Muscle of back (tissue), 11 donors: Measurements from ENCODE around the gene PRR12. TPM values are rescaled to one million over a fixed set of nuclear protein-coding genes. Genes with fewer than 3 reads are reported as not detected.

Source experiments
- DNase-seq, 3 donors: peaks; one replicate each; pipeline versions ENCODE4 v3.0.0 to v3.0.0-alpha.2; 2013
- polyA plus RNA-seq, 10 donors: library from polyadenylated mRNA; unstranded; fragments of 120-200 nt; gene quantifications; one replicate each; pipeline ENCODE4 v1.2.1, GENCODE V29; 2013; ENCODE audit not compliant: insufficient read length in 10 of 10

PRR12 gene
- polyA plus RNA-seq, 10 donors = 12.2 to 20.5 (median 16.1) TPM

GRCh38 chr19:49559928-49560327 is 31.1 kb upstream of the PRR12 start:
- no peak for DNase-seq

GRCh38 chr19:49560358-49560900 is 30.6 kb upstream of the PRR12 start:
- DNase-seq = peak in 1 of 3 donors; percentile 59

DNA sequence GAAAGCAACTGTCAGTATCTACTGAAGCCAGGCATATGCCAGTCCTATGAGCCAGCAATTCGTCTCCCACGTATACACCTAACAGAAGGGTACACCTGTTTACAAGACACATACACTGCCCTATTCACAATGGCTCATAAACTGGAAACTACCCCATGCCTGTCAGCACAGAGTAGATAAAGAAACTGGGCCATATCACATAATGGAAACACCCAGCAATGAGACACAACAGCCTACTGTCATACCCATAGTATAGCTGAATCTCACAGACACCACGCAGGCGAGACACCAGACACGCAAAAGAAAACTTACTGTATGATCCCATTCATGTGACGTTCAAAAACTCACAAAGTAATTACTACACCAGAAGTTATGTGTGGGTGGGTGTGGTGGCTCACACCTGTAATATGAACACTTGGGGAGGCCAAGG is 26.4 kb upstream of the PRR12 start:
- no peak for DNase-seq

GRCh38 chr19:49565261-49565660 is 25.7 kb upstream of the PRR12 start:
- DNase-seq = peak in 1 of 3 donors; percentile 64

- no peak for DNase-seq
Observed at GRCh38 chr19:49566302-49566701, 24.7 kb upstream of the PRR12 start.

DNA sequence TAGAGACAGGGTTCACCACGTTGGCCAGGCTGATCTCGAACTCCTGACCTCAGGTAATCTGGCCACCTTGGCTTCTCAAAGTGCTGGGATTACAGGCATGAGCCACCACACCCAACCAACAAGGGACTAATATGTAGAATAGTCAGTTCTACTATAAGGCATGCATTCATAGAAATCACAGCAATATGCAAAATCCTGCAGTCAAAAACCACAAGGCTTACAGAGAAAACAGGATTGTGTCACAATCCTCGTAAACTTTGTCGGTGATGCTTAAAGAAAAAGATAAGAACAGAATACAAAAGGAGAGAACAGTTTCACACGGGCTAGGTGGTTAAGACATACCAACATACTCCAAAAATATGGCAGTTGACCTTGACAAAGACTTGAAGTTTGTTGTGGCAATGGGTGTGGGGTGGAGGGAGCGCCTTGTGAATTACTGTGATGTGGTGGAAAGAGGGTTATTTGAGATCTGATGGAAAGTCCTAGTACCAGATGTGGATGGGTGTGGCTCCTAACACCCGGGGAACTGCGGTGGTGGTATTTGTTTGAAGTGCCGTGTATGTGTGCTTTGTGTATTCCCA is 23.0 kb upstream of the PRR12 start:
- DNase-seq = no peak

DNA sequence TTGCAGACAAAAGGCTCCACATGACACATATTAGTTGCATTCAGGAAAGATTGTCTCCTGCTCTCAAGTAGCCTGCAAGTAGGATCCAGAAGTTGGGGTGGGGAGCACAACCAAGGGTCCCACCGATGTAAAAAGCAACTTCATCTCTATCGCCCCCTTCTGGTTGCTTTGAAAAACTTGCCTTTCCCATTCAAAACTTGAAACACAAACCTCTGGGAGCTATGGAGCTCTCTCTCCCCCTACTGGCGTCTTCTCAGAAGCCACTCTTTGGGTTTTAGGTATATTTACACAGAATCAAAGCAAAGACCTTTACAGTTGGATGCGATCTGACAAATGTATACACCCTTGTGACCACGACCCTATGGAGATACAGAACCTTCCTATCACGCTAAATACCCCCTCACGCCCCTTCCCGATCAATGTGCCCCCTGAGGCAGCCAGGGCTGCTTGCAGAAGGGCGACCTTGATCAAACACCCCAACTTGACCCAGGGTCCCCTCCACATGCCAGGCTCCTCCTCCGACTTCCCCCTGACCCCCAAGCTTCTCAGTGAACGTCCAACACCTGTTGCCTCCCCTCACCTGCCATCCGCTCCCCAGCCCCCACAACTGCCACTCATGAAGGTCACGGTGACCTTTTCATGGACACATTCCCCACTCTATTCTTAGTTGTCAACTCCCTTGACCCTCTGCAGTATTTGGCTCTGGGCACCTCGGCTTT is 20.7 kb upstream of the PRR12 start:
- peak; percentile 81 to 90 (median 83) for DNase-seq

GRCh38 chr19:49570997-49571676 is 19.8 kb upstream of the PRR12 start:
- DNase-seq = no peak

DNA sequence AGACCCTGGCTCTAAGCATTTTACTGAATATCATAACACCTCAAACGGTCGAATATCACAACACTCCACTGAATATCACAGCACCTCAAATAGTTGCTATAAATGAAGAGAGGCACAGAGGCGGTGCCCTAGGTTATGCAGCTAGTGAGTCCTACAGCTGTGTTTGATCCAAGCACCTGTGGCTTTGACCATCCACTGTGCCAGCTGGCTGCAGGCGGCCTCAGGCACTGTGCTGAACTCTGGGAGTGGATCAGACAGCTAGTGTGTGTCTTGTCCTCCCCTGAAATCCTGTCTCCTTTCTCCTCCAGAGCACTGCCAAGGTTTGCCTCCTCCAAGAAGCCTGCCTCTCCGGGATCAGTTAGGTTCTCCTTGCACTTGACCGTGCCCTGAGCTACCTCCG is 18.0 kb upstream of the PRR12 start:
- DNase-seq = no peak

DNA sequence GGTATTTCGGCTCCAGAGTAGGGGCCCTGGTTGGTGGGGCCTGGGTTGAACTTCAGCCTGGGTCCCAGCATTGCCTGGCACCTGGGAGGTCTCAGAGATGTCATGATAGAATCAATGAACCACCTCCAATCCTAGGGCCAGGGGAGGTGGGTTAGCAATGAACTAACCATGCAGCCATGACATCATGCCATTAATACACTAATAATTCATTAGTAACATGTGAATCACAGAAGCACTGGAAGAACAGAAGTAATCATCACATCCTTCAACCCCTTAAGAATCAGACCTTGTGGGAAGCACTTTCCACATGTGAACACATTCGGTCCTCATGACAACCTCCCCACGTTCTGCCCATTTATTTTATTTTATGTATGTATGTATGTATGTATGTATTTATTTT is 17.6 kb upstream of the PRR12 start:
- no peak for DNase-seq

DNA sequence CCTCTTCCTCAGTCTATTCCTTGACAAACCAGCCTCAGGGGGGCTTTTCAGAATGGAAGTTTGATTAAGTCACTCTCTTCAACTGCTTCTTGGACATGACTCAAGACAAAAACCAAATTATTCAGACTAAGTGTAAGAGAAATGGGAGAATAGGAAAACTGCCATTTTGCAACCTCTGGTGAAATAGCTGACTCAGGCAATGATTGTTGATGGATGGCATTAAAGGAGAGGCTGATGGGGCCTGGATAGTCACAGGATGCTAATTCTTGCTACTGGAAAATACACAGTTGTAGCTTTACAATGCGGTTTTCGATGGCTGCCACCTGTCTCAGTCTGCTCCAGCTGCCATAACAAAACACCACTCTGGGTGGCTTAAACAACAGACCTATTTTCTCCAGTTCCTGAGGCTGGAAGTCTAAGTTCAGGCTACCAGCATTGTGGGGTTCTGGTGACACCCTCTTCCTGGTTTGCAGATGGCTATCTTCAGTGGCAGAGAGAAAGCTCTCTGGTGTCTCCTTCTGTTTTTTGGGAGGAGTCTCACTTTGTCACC is 16.7 kb upstream of the PRR12 start:
- DNase-seq = no peak

DNA sequence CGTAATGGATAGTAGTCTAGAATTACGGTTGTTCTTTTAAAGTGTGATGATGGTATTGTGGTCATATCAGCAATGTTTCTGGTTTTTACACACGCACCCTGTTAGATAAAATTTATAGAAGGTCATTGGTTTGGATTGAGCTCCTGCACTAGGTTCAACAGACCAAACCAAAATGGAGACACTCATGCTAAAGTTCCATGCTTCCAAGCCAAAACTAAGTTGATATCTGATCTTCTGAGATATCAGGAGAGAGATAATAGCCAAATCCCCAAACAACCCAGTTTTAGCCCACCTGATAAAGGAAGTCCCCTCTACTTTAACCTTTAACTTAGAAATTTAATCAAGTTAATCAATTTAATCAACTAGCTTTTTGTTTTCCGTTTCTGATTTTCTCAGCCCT is 11.8 kb upstream of the PRR12 start:
- no peak for DNase-seq

- DNase-seq = no peak
Observed at GRCh38 chr19:49579947-49580263, 11.1 kb upstream of the PRR12 start.

DNA sequence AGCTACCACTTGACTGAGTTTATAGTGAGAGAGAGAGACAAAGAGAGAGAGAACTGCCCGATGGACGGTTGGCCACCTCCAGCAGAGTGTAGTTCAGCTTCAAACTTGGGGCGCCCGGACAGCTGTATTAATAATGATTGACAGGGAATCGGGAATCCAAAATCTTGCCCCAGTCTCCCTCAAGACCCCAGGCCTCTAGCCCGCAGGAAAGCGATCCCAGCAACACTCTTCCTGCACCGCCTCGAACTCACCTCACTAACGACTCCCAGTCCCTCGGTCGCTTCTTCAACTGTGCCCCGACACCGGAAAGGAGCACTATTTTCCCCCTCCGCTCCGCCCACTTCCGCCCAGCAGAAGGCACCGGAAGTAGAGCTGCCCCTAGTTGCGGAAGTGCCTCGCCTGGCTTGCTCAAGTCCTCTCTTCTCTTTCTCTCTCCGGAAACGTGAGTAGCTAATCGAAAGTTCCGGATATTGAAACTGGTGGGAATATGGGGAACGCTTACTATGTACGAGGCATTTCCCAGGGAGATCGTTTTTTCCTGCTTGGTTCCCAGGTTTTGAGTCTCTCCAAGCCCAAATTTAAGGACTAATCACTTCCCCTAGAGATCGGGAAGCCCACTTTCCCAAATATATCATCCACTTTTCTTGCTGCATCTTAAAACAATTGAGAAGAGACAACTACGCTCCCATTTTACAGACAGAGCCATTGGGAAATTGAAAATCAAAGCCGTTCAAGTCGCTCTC is 10.5 kb upstream of the PRR12 start, which contains the start of gene NOSIP:
Gene NOSIP (minus strand): TSS at position 293 of the 743 bp plus-strand sequence. CDS start 19,865 bp downstream, outside the sequence.
- DNase-seq = peak; percentile 97 to 98 (median 97)

DNA sequence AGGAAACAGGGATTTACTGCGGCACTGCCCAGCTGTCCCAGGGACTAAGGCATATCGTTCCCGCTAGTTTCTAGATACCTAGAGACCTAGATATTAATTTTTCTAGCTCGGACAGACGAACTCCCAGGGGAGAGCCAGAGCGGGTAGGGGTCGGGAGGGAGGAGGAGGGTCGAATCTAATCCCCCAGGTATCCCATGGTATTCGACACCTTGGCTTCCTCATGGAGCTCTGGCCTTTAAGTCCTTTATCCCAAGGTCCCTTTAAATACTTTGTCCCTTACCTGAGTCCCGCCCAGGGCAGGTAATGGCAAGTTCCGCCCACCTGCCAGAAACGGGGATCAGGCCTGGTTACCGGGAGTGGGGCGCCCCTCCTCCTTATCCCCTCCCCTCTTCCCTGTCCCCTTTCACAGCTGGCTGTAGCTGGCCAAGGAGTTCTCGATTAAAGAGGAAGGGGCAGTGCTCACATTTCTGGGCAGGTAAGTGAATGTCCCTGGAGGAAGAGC is 9.9 kb upstream of the PRR12 start, which contains the start of gene PRRG2:
Gene PRRG2 (plus strand): TSS at position 310 of the 502 bp plus-strand sequence. CDS start 1,904 bp downstream, outside the sequence.
- DNase-seq = no peak

DNA sequence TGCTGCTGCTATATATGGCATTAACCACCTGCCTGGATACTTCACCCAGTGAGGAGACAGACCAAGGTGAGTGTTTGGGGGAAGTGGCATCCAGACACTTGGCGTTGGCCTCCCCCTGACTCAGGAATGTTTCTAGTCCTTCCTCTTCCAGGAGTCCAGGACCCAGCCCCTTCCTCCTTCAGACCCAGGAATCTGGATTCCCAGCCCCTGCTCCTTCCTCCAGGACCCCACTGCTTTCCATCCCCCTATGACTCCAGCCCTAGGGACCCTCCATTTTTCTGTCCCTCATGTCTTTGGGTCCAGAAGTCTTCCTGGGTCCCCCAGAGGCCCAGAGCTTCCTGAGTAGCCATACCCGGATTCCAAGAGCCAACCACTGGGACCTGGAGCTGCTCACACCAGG is 7.7 kb upstream of the PRR12 start:
- no peak for DNase-seq

DNA sequence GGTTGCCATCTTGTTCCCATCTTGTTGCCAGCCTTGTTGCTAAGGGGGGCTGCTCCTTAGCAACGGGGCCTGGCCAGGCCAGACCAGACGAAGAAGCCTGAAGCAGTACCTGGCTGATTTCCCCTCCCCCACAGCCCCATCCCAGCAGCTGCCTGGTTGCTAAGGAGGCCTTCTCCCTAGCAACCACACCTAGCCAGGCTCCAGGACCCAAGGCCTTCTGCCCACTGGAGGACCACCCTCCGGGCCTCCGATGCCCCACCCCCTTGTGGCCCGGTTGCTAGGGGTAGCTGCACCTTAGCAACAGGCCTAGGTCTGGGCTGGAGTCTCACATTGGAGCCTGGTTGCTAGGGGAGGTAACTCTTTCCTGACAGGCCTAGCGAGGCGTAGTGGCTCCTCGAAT is 6.0 kb upstream of the PRR12 start:
- no peak for DNase-seq

- no peak for DNase-seq
Observed at GRCh38 chr19:49587227-49587626, 3.8 kb upstream of the PRR12 start.

DNA sequence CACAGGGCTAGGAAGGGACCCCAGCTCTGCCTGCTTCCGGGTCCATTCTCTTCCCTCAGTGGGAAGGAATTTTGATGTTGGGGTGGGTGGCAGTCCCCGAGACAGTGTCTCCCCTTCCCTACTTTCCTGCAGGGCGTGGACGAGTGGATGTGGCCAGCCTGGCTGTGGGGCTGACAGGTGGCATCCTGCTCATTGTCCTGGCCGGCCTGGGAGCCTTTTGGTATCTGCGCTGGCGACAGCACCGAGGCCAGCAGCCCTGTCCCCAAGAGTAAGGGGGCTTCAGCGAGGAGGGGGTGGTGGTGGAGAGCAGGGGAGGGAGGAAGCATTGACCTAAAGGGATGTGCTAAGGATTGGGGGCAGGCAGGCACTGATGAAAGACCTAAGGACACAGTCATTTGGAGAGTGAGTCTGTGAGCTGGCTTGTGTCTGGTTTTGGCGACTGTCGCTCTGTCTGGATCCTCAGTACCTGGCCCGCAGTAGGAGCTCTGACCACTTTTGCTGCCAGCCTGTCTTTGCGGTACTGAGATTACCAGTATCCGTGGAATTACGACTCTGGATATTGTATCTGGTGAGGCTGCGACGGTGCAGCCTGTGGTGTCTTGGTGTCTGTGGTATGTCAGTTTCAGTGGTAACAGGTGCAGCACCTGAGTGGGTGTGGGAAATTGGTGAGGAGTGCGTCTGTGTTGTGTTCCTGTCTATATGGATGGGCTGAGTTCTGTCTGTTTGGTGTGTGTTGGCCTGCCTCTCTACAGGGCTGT is 2.4 kb upstream of the PRR12 start:
- DNase-seq = no peak

- peak in 1 of 3 donors; percentile 48 for DNase-seq
Observed at GRCh38 chr19:49589502-49589905, 1.5 kb upstream of the PRR12 start.
